HG02973 (cell line): ENCODE results near the gene GPBP1.
"Not testable (repeated sequence)": the region's sequence is repeated elsewhere in the genome, so short reads cannot be mapped to it uniquely, and the experiment has no call there.

Experiments
- ATAC-seq: cut with Tn5 transposase; IDR thresholded peaks from one replicate; pipeline ENCODE4 v1.9.1; 2021; ENCODE audit warnings: moderate library complexity; ENCODE audit not compliant: unreplicated experiment

Gene GPBP1

GRCh38 chr5:57173319-57174127 lies at the start of gene GPBP1:
GPBP1 (plus strand) TSS chr5:57174059; CDS start chr5:57214131, 40,072 bp downstream.
- ATAC-seq, result peak; percentile 67

- no peak for ATAC-seq
Measured at GRCh38 chr5:57128325-57128724, 45.5 kb upstream of the GPBP1 start.

GRCh38 chr5:57133574-57133973 lies 40.3 kb upstream of the GPBP1 start:
- ATAC-seq, result no peak

- ATAC-seq, result no peak
Measured at GRCh38 chr5:57137401-57137800, 36.5 kb upstream of the GPBP1 start.

GRCh38 chr5:57152316-57152715 lies 21.5 kb upstream of the GPBP1 start:
- ATAC-seq, result no peak

GRCh38 chr5:57155033-57155432 lies 18.8 kb upstream of the GPBP1 start:
- ATAC-seq, result no peak

- ATAC-seq, result no peak
Measured at GRCh38 chr5:57157131-57157530, 16.7 kb upstream of the GPBP1 start.

- no peak for ATAC-seq
Measured at GRCh38 chr5:57157666-57158065, 16.2 kb upstream of the GPBP1 start.

- ATAC-seq, result no peak
Measured at GRCh38 chr5:57163553-57164006, 10.3 kb upstream of the GPBP1 start.

GRCh38 chr5:57164124-57164523 lies 9.7 kb upstream of the GPBP1 start:
- no peak for ATAC-seq

GRCh38 chr5:57165171-57165570 lies 8.7 kb upstream of the GPBP1 start:
- ATAC-seq, result not testable (repeated sequence)

GRCh38 chr5:57166276-57166675 lies 7.6 kb upstream of the GPBP1 start:
- ATAC-seq, result peak; percentile 71

- no peak for ATAC-seq
Measured at GRCh38 chr5:57167201-57167600, 6.7 kb upstream of the GPBP1 start.

GRCh38 chr5:57170116-57170515 lies 3.7 kb upstream of the GPBP1 start:
- ATAC-seq, result not testable (repeated sequence)

GRCh38 chr5:57171816-57172465 lies 1.9 kb upstream of the GPBP1 start:
- ATAC-seq, result no peak

- no peak for ATAC-seq
Measured at GRCh38 chr5:57172466-57173318, 1.2 kb upstream of the GPBP1 start.

GRCh38 chr5:57174128-57174889 lies 450 bp downstream of the GPBP1 start:
- ATAC-seq, result peak; percentile 2

- no peak for ATAC-seq
Measured at GRCh38 chr5:57174890-57175510, 1.1 kb downstream of the GPBP1 start.

- ATAC-seq, result no peak
Measured at GRCh38 chr5:57175551-57176309, 1.9 kb downstream of the GPBP1 start.
